ENCODE measurements around the gene GPR158.
"Not testable (repeated sequence)": the region's sequence is repeated elsewhere in the genome, so short reads cannot be mapped to it uniquely, and the experiment has no call there.

The GPR158 gene

DNA sequence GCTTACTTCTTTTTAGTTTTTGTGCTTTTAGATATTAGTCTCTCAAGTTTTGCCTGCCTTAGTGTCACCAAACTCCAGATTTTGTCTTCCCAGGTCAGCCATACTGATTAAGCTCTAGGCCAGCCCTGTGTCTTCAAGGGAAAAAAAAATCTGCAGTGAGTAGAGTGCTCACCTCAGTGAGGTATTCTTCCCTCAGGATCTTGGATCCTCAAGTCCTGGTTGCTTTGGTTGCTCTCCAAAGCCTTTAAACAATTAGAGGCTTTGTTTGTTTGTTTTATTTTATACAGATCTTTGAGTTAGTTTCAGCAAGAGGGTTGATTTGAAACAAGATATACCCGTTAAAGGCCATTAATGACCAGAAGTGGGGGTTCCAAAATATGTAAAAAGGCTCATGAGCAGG is 165.2 kb downstream of the GPR158 start:
- no peak for DNase-seq (ENCODE audit: low spot score in 2 of 2)
- H3K36me3 ChIP-seq (replicated peaks): no peaks in the 10 kb centered on the region
- no peaks in the 10 kb centered on the region; the same call in 1 of the 2 replicates for H3K4me1 ChIP-seq
- in situ Hi-C loops (cut with MboI; ENCODE audit: low sequenced_read_pairs): no loop called here
- H3K27me3 ChIP-seq (ENCODE audit: low read depth): no peaks in the 10 kb centered on the region
- no peaks in the 10 kb centered on the region for H3K9me3 ChIP-seq
- H3K4me3 ChIP-seq: no peak overlapping the region

DNA sequence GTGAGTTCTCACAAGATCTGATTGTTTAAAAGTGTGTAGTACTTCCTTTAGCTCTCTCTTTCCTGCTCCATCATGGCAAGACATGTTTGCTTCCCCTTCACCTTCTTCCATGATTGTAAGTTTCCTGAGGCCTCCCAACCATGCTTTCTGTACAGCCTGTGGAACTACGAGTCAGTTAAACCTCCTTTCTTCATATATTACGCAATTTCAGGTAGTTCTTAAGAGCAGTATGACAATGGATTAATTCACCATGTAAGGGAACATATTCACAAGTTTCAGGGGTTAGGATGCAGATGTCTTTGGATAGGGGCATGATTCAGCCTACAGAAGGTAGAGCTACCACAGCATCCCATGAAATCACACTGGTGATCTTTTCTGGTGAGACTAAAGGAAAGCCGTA is 174.7 kb downstream of the GPR158 start:
- in situ Hi-C loops (cut with MboI; ENCODE audit: low sequenced_read_pairs): no loop called here

DNA sequence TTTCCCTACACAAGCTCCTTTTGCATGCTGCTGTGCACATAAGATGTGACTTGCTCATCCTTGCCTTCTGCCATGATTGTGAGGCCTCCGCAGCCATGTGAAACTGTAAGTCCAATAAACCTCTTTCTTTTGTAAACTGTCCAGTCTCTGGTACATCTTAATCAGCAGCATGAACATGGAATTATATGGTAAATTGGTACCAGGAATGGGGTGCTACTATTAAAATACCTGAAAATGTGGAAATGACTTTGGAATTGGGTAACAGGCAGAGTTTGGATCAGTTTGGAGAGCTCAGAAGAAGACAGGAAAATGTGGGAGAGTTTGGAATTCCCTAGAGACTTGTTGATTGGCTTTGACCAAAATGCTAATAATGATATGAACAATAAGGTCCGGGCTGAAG is 181.8 kb downstream of the GPR158 start:
- H3K27me3 ChIP-seq (ENCODE audit: low read depth): no peaks in the 10 kb centered on the region
- in situ Hi-C loops (cut with MboI; ENCODE audit: low sequenced_read_pairs): no loop called here
- no peaks in the 10 kb centered on the region for H3K36me3 ChIP-seq (replicated peaks)
- no peaks in the 10 kb centered on the region for H3K4me1 ChIP-seq
- H3K9me3 ChIP-seq: no peaks in the 10 kb centered on the region
- H3K4me3 ChIP-seq: no peak overlapping the region
- no peak for DNase-seq (ENCODE audit: low spot score in 2 of 2)

More for the DNA sequence above, 174.7 kb downstream of the GPR158 start:
- Histone ChIP-seq H3K9me3 (no peaks in the 10 kb centered on the region), H3K27me3 (ENCODE audit: low read depth) (no peaks in the 10 kb centered on the region), H3K4me1 (no peaks in the 10 kb centered on the region), H3K4me3 (no peak overlapping the region), H3K36me3 (replicated peaks) (no peaks in the 10 kb centered on the region)
- no peak for DNase-seq (ENCODE audit: low spot score in 2 of 2)

DNA sequence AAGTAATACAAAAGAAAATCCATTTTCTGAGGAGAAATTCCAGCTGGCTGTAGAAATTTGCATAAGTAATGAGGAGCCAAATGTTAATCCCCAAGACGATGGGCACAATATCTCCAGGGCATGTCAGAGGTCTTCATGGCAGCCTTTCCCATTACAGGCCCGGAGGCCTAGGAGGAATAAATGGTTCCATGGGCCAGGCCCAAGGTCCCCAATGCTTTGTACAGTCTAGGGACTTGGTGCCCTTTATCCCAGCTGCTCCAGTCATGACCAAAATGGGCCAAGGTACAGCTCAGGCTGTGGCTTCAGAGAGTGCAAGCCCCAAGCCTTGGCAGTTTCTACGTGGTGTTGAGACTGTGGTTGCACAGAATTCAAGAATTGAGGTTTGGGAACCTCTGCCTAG is 182.5 kb downstream of the GPR158 start:
- in situ Hi-C loops (cut with MboI; ENCODE audit: low sequenced_read_pairs): no loop called here
- no peaks in the 10 kb centered on the region for H3K36me3 ChIP-seq (replicated peaks)

DNA sequence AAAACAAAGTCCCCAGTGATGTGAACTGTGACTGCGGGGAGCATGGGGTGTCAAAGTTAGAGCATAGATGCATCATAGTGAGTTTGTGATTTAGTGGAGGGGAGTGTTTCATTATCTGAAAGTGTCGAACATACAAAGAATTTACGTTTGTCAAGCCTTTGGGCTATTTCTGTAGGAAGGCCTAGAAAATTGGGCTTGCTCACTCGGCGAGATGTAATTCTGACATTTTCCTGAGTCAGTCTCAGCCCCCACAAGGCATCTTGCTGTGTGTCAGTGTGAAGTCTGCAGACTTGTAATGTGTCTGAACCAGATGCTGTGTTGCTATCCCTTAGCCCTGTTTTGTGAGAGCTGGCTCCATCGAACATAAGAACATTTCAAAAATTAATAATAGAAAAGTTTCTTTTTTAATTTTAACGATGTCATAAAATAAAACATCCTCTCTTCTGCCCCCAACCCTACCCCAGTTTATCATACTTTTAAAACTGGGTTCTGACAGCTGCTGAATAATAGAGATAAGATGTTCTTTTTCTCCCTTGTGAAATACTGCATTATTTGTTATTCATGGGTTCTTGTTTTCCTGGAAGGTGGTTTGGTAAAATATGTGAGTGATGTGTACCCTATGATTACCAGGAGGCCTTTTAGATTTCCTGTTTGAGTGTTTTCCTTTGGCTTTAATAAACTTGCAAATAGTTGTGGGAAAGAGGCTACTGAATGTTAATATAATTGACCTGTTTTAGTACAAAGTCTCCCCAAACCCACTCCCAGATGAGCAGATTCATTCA is 207.4 kb downstream of the GPR158 start:
- no peak for DNase-seq (ENCODE audit: low spot score in 2 of 2)
- H3K4me3 ChIP-seq: no peak overlapping the region
- in situ Hi-C loops (cut with MboI; ENCODE audit: low sequenced_read_pairs): no loop called here
- H3K27me3 ChIP-seq (ENCODE audit: low read depth): 0 out of 2 replicates have a peak, but pooled peaks cover 5% of the 10 kb centered on the region
- H3K9me3 ChIP-seq: no peaks in the 10 kb centered on the region
- H3K4me1 ChIP-seq: no peaks in the 10 kb centered on the region
- no peaks in the 10 kb centered on the region for H3K36me3 ChIP-seq (replicated peaks)

More for the DNA sequence above, 182.5 kb downstream of the GPR158 start:
- H3K9me3 ChIP-seq: no peaks in the 10 kb centered on the region
- no peak for DNase-seq (ENCODE audit: low spot score in 2 of 2)
- H3K27me3 ChIP-seq (ENCODE audit: low read depth): no peaks in the 10 kb centered on the region
- H3K4me3 ChIP-seq: no peak overlapping the region
- H3K4me1 ChIP-seq: no peaks in the 10 kb centered on the region

DNA sequence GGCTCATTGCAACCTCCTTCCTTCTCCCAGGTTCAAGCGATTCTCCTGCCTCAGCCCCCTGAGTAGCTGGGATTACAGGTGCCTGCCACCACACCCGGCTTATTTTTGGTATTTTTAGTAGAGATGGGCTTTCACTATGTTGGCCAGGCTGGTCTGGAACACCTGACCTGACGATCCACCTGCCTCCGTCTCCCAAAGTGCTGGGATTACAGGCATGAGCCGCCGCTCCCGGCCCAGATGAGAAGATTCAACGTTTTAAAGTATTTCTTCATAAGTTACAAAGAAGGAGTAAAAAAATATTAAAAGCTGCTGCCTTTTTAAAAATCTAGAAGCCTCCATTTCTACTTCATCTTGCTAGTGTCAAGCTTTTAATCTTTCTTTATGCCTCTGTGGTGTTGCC is 208.1 kb downstream of the GPR158 start:
- H3K9me3 ChIP-seq; H3K27me3 ChIP-seq (ENCODE audit: low read depth); H3K4me3 ChIP-seq; DNase-seq (ENCODE audit: low spot score in 2 of 2); H3K36me3 ChIP-seq (replicated peaks); in situ Hi-C loops (cut with MboI; ENCODE audit: low sequenced_read_pairs); H3K4me1 ChIP-seq: not testable (repeated sequence)

DNA sequence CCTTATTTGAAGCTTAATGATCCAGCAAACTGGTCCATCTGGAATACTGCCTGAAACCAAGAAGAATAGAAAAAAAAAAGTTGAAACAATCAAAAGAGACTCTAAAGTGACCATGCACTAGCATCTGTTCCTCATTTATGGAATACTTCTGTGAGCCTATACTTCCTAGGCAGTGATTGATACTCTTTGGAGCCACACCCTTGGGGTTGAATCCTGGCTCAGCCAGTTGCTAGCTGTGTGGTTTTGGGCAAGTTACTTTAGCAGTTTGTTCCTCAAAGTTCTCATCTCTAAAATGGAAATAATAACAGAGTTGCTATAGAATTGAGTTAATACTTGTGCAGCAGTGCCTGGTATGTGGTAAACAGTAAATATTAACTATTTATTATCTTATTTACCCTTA is 208.9 kb downstream of the GPR158 start:
- Histone ChIP-seq H3K4me3 (no peak overlapping the region), H3K9me3 (no peaks in the 10 kb centered on the region), H3K27me3 (ENCODE audit: low read depth) (0 out of 2 replicates have a peak, but pooled peaks cover 5% of the 10 kb centered on the region), H3K36me3 (replicated peaks) (no peaks in the 10 kb centered on the region), H3K4me1 (no peaks in the 10 kb centered on the region)
- in situ Hi-C loops (cut with MboI; ENCODE audit: low sequenced_read_pairs): no loop called here
- DNase-seq (ENCODE audit: low spot score in 2 of 2): no peak

DNA sequence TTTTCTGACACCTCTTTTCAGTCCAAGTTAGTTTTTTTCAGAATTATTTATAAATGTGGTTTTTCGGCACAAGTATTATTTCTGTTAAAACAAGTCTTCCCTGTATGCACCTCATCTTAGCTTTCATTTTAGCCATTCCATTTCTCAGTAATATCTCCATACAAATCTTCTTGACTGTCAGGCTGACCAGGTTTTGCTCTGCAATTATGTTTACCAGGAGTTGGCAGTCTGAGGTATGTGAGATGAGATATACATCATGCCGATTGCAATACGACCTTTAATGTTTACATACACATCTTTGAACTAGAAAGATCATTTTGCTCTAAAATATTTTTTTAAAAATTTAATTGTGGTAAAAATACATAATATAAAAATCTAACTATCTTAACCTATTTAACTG is 209.8 kb downstream of the GPR158 start:
- 0 out of 2 replicates have a peak, but pooled peaks cover 5% of the 10 kb centered on the region for H3K27me3 ChIP-seq (ENCODE audit: low read depth)

DNA sequence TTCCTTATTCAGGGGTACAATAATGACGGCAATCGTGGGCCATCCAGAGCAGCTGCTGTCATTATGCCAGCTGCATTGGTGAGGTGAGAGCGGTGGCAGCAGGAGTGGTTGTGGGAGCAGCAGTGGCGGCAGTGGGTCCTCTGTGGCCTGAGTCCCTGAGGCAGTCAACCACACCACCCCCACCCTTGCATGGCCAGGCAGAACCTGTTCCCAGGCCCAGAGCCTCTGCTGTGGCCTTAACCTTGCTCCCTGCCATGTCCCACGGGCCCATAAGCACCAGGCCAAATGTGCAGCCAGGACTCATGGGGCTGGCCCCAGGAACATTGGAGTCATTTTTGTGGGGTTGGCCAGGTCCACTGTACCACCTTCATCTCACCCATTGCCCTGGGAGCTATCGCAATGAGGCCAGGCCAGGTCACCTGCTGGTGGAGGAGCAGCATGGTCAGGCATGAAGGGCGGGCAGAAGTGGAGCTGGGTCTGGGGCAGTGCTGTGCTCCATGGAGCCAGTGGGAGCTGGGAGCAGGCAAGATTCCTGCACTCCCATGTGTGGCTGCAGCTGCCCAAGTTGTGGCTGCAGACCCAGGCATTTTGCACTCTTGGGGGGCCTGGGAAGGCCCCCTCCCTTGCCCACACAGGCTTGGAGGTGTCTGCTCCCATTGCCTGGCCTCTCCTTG is 213.5 kb downstream of the GPR158 start:
- no peak overlapping the region for H3K4me3 ChIP-seq
- no peaks in the 10 kb centered on the region for H3K9me3 ChIP-seq
- H3K4me1 ChIP-seq: no peaks in the 10 kb centered on the region
- no peak for DNase-seq (ENCODE audit: low spot score in 2 of 2)
- no peaks in the 10 kb centered on the region for H3K27me3 ChIP-seq (ENCODE audit: low read depth)
- in situ Hi-C loops (cut with MboI; ENCODE audit: low sequenced_read_pairs): no loop called here
- no peaks in the 10 kb centered on the region for H3K36me3 ChIP-seq (replicated peaks)

More for the DNA sequence above, 209.8 kb downstream of the GPR158 start:
- H3K36me3 ChIP-seq (replicated peaks): no peaks in the 10 kb centered on the region
- no peak for DNase-seq (ENCODE audit: low spot score in 2 of 2)
- in situ Hi-C loops (cut with MboI; ENCODE audit: low sequenced_read_pairs): no loop called here
- H3K4me3 ChIP-seq: no peak overlapping the region
- H3K4me1 ChIP-seq: no peaks in the 10 kb centered on the region
- H3K9me3 ChIP-seq: no peaks in the 10 kb centered on the region

DNA sequence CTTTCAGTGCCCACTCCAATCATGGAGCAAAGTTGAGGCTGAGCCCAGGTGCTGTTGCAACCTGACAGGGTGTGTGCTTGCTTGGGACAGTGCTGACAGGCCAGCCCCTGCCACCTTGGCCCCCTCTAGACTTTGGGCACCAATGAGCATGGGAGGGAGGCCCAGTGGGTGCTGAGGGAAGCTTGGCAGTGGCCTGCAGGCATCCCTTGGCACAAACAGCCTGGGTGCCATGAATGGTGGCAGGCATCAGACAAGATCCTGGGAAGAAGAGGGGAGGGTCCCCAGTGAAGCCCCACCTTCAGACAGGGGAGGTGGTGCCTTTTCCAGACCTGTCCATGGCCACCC is 214.0 kb downstream of the GPR158 start:
- in situ Hi-C loops (cut with MboI; ENCODE audit: low sequenced_read_pairs): no loop called here
- Histone ChIP-seq H3K4me1 (no peaks in the 10 kb centered on the region), H3K27me3 (ENCODE audit: low read depth) (no peaks in the 10 kb centered on the region), H3K36me3 (replicated peaks) (no peaks in the 10 kb centered on the region), H3K9me3 (no peaks in the 10 kb centered on the region), H3K4me3 (no peak overlapping the region)
- no peak for DNase-seq (ENCODE audit: low spot score in 2 of 2)

DNA sequence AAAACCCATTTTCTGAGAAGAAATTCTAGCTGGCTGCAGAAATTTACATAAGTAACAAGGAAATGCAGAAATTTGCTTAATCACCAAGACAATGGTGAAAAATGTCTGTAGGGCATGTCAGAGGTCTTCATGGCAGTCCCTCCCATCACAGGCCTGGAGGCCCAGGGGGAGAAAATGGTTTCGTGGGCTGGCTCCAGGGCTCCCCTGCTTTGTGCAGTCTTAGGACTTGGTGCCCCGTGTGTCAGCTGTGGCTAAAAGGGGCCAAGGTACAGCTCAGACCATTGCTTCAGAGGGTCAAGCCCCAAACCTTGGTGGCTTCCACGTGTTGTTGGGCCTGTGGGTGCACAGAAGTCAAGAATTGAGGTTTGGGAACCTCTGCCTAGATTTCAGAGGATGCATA is 215.9 kb downstream of the GPR158 start:
- Histone ChIP-seq H3K4me3 (no peak overlapping the region), H3K4me1 (no peaks in the 10 kb centered on the region), H3K9me3 (no peaks in the 10 kb centered on the region), H3K27me3 (ENCODE audit: low read depth) (no peaks in the 10 kb centered on the region), H3K36me3 (replicated peaks) (no peaks in the 10 kb centered on the region)
- no peak for DNase-seq (ENCODE audit: low spot score in 2 of 2)
- in situ Hi-C loops (cut with MboI; ENCODE audit: low sequenced_read_pairs): no loop called here

DNA sequence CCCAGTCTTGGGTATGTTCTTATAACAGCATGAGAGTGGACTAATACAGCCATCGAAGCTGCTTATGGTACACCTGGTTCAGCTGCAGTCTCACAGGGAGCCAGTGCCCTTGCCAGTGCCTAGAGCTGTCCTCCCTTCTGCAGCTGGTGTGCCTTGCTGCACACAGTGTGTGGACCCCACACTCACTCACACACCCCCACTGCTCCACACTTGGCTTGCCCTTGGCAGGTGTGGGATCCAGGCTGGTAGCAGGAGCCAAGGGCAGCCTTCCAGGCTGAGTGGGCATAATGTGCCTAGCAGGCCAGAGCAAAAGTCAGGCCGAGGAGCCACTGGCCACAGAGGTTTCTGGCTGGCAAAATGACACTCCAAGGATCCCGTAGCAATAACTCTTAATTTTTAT is 217.3 kb downstream of the GPR158 start:
- Histone ChIP-seq H3K36me3 (replicated peaks) (no peaks in the 10 kb centered on the region), H3K4me1 (no peaks in the 10 kb centered on the region), H3K4me3 (no peak overlapping the region), H3K9me3 (no peaks in the 10 kb centered on the region), H3K27me3 (ENCODE audit: low read depth) (no peaks in the 10 kb centered on the region)
- no peak for DNase-seq (ENCODE audit: low spot score in 2 of 2)
- in situ Hi-C loops (cut with MboI; ENCODE audit: low sequenced_read_pairs): no loop called here

DNA sequence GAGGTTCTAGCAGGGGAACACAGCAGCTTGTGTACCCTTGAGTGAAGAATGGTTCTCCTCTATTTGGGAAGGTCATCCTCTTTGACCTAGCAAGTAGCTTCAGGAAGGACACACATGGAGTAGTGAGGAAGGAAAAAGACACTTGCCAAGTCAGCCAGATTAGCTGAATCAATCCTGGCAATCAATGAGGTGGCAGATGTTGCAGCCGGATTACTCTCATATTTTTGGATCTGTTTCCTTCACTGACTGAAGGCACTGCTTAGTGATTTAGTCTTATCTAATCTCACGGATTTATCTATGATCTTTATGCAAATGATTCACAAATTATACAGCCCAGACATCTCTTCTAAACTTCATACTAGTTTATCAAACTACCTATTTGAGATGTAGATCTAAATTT is 218.8 kb downstream of the GPR158 start:
- in situ Hi-C loops (cut with MboI; ENCODE audit: low sequenced_read_pairs): no loop called here
- no peak overlapping the region for H3K4me3 ChIP-seq
- no peak for DNase-seq (ENCODE audit: low spot score in 2 of 2)
- no peaks in the 10 kb centered on the region for H3K4me1 ChIP-seq
- H3K27me3 ChIP-seq (ENCODE audit: low read depth): no peaks in the 10 kb centered on the region
- H3K9me3 ChIP-seq: no peaks in the 10 kb centered on the region
- H3K36me3 ChIP-seq (replicated peaks): no peaks in the 10 kb centered on the region

DNA sequence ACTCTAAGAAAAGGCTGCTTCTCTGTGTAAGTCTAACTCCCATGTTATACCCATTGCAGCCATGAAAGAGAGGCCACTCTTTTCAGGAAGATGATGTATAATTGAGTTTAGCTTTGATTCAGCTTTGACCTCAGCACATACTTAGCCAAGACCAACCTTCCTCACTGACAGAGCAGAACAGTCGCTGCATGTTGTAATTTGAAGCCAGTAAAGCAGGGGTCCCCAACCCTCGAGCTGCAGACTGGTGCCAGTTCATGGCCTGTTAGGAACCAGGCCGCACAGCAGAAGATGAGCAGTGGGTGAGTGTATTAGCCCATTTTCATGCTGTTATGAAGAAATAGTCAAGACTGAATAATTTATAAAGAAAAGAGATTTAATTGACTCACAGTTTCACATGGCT is 223.9 kb downstream of the GPR158 start:
- no peak for DNase-seq (ENCODE audit: low spot score in 2 of 2)
- in situ Hi-C loops (cut with MboI; ENCODE audit: low sequenced_read_pairs): no loop called here
- H3K36me3 ChIP-seq (replicated peaks): no peaks in the 10 kb centered on the region

More for the DNA sequence above, 223.9 kb downstream of the GPR158 start:
- Histone ChIP-seq H3K27me3 (ENCODE audit: low read depth) (peaks cover 6% of the 10 kb centered on the region), H3K4me3 (no peak overlapping the region), H3K9me3 (no peaks in the 10 kb centered on the region), H3K4me1 (no peaks in the 10 kb centered on the region)

Data from HAP-1 (cell line).